Endothelial cell (in vitro differentiated cells): ENCODE measurements around the gene UPP2. TPM values are rescaled to one million over a fixed set of nuclear protein-coding genes. Genes with fewer than 3 reads are reported as not detected.

Source experiments
- DNase-seq: peaks from one replicate; pipeline ENCODE4 v3.0.0; 2021; ENCODE audit warnings: low spot score
- H3K27ac Mint-ChIP-seq: one replicate; pipeline ENCODE4 v1.8.0; 2021; ENCODE audit warnings: mixed read lengths, inconsistent platforms; ENCODE audit not compliant: unreplicated experiment
- H3K27me3 Mint-ChIP-seq: one replicate; pipeline ENCODE4 v1.8.0; 2021; ENCODE audit warnings: mild to moderate bottlenecking, moderate library complexity, mixed read lengths, inconsistent platforms; ENCODE audit not compliant: unreplicated experiment
- H3K36me3 Mint-ChIP-seq: one replicate; pipeline ENCODE4 v1.8.0; 2021; ENCODE audit warnings: mild to moderate bottlenecking, low read depth, mixed read lengths, inconsistent platforms; ENCODE audit not compliant: unreplicated experiment
- H3K4me1 Mint-ChIP-seq: one replicate; pipeline ENCODE4 v1.8.0; 2021; ENCODE audit warnings: mild to moderate bottlenecking, mixed read lengths, inconsistent platforms; ENCODE audit not compliant: unreplicated experiment
- H3K4me3 Mint-ChIP-seq: one replicate; pipeline ENCODE4 v1.8.0; 2021; ENCODE audit warnings: mild to moderate bottlenecking, mixed read lengths, inconsistent platforms; ENCODE audit not compliant: unreplicated experiment
- H3K9me3 Mint-ChIP-seq: one replicate; pipeline ENCODE4 v1.8.0; 2021; ENCODE audit warnings: mixed read lengths, inconsistent platforms; ENCODE audit not compliant: unreplicated experiment
- total RNA-seq: library from RNA; stranded (reverse); fragmentation: NEBNext Ultra II Directional; extraction: Animal tissue kit (Norgen Biotek cat#: 25700); gene quantifications from one replicate; pipeline ENCODE4 v1.2.1, GENCODE V29; 2021; ENCODE audit not compliant: unreplicated experiment
- TF ChIP-seq, protein P1 (sequence below): fragments of 200-600 bp; sonication (generic); IDR thresholded peaks from one replicate; pipeline ENCODE4 v1.5.0; 2021; ENCODE audit warnings: antibody characterized with exemption; ENCODE audit not compliant: unreplicated experiment

Gene UPP2
- total RNA-seq, 1 donor from 2014 or later: not detected

DNA sequence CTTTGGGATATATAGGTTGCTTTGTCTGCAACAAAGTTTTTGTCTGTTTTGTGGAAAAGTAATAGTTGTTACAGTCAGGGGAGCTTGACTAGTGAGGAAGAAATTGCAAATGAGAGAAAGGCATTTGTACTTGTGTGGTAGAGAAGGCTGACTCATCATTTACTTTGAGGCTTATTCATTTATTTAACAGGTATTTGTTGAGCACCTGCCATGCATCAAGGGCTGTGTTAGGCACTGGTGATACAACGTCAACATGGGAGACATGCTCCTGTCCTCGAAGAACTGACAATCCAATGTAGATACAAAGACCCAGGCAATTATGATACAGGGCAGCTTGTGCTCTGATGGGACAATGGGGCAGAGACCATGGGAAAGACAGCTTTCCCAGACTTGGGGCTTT, 79.5 kb downstream of the UPP2 start:
- Mint-ChIP-seq H3K36me3 (no peaks in the 10 kb centered on the region), H3K27ac (no peak overlapping the region), H3K9me3 (no peaks in the 10 kb centered on the region), H3K4me3 (no peak overlapping the region), H3K27me3 (no peaks in the 10 kb centered on the region), H3K4me1 (peaks cover 18% of the 10 kb centered on the region)
- TF ChIP-seq, protein P1, sequence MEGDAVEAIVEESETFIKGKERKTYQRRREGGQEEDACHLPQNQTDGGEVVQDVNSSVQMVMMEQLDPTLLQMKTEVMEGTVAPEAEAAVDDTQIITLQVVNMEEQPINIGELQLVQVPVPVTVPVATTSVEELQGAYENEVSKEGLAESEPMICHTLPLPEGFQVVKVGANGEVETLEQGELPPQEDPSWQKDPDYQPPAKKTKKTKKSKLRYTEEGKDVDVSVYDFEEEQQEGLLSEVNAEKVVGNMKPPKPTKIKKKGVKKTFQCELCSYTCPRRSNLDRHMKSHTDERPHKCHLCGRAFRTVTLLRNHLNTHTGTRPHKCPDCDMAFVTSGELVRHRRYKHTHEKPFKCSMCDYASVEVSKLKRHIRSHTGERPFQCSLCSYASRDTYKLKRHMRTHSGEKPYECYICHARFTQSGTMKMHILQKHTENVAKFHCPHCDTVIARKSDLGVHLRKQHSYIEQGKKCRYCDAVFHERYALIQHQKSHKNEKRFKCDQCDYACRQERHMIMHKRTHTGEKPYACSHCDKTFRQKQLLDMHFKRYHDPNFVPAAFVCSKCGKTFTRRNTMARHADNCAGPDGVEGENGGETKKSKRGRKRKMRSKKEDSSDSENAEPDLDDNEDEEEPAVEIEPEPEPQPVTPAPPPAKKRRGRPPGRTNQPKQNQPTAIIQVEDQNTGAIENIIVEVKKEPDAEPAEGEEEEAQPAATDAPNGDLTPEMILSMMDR: no peak
- DNase-seq: no peak

DNA sequence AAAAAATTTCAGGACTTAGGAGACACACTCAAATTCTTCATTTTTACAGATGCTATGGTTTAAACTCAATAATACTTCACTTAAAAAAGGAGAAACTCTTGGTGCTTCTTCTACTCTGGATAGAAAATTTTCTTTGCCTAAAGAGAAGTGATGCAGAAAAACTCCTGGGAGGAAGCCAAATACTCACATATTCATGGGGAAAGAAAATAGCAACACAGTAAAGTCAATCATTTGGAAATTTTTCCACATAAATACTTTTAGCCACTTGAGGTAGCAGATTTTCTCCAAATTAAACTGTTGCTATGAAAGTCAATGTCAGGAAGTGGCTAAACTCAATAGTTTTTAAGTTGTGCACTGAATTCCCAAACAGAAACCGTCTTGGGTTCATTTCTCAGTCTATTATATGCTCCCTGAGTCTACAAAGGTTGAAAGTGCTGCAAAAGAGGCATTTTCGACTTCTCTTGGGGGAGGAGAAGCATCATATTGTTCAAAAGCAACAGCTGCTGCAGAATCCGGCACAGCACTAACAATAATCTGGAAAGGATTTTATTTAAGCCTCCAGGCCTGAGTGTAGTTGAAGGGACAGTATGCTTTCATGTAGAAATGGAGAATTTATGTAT, 81.1 kb downstream of the UPP2 start:
- peaks cover 18% of the 10 kb centered on the region for H3K4me1 Mint-ChIP-seq
- no peaks in the 10 kb centered on the region for H3K27me3 Mint-ChIP-seq
- H3K36me3 Mint-ChIP-seq: no peaks in the 10 kb centered on the region
- H3K9me3 Mint-ChIP-seq: no peaks in the 10 kb centered on the region
- H3K27ac Mint-ChIP-seq: no peak overlapping the region
- H3K4me3 Mint-ChIP-seq: no peak overlapping the region
- TF ChIP-seq, protein P1: no peak
- DNase-seq: no peak

- no peak overlapping the region for H3K4me3 Mint-ChIP-seq
- H3K4me1 Mint-ChIP-seq: peaks cover 15% of the 10 kb centered on the region
- H3K36me3 Mint-ChIP-seq: no peaks in the 10 kb centered on the region
- no peak for DNase-seq
- TF ChIP-seq, protein P1: no peak
- no peaks in the 10 kb centered on the region for H3K27me3 Mint-ChIP-seq
- no peak overlapping the region for H3K27ac Mint-ChIP-seq
- no peaks in the 10 kb centered on the region for H3K9me3 Mint-ChIP-seq
Measured at GRCh38 chr2:158184001-158184400, 82.3 kb downstream of the UPP2 start.

GRCh38 chr2:158184556-158185343, 83.1 kb downstream of the UPP2 start:
- H3K4me3 Mint-ChIP-seq: no peak overlapping the region
- TF ChIP-seq, protein P1: no peak
- no peak for DNase-seq
- H3K4me1 Mint-ChIP-seq: peaks cover 15% of the 10 kb centered on the region
- H3K9me3 Mint-ChIP-seq: no peaks in the 10 kb centered on the region
- no peaks in the 10 kb centered on the region for H3K27me3 Mint-ChIP-seq
- H3K36me3 Mint-ChIP-seq: no peaks in the 10 kb centered on the region
- no peak overlapping the region for H3K27ac Mint-ChIP-seq

Other genes with a start within 250 kb of the UPP2 start
- 29.9 TPM for gene ACVR1, start 225.5 kb upstream of the UPP2 start, total RNA-seq